Endothelial cell of umbilical vein (primary cell): Measurements from ENCODE around the gene TFF2. TPM values are rescaled to one million over a fixed set of nuclear protein-coding genes. Genes with fewer than 3 reads are reported as not detected.
A peak's percentile ranks its signal among the peaks of the same experiment; 100 is the strongest.

Experiments used
- BruUV-seq: library from RNA; stranded (reverse); fragments of 400-500 nt; replicated peaks from 2 replicates; lab custom pipeline; 2021; lab: Mats Ljungman, UMichigan
- CTCF ChIA-PET: fragments of 300-600, 350-600 bp; sonication (Branson Sonifier 250); formaldehyde crosslinking; loops from one replicate; lab custom pipeline; 2021; ENCODE audit warnings: antibody characterized with exemption, inconsistent platforms; lab: Charles Lee
- POLR2A ChIA-PET: fragments of 300-600, 350-600 bp; sonication (Branson Sonifier 250); formaldehyde crosslinking; loops from one replicate; lab custom pipeline; 2021; ENCODE audit warnings: antibody characterized with exemption, inconsistent platforms; lab: Charles Lee
- DNase-seq: peaks from one replicate; pipeline ENCODE4 v3.0.0-alpha.2; 2011; ENCODE audit warnings: low read depth, low spot score
- FAIRE-seq: peaks from 2 replicates; lab custom pipeline; 2011; peaks lifted over from hg19 to GRCh38; lab: Jason Lieb, UNC
- H2AFZ ChIP-seq: 2 replicates; pipeline ENCODE4 v1.6.0; 2012; ENCODE audit warnings: low read depth, low read length, control low read depth, inconsistent platforms
- H3K27ac ChIP-seq: 2 replicates; pipeline ENCODE4 v1.5.1; 2011; ENCODE audit warnings: low read depth, mild to moderate bottlenecking, control low read depth, low read length, moderate library complexity; ENCODE audit not compliant: insufficient read depth
- H3K27me3 ChIP-seq, 2 experiments: 2 replicates each; pipeline versions ENCODE4 v1.6.0 to v1.6.1; 2011; ENCODE audit warnings: low read length in 2 of 2, mixed read lengths in 1 of 2; ENCODE audit not compliant: control insufficient read depth in 2 of 2, insufficient read depth in 2 of 2
- H3K36me3 ChIP-seq, 2 experiments: 2 replicates in 1 of 2; 3 replicates in 1 of 2; pipeline ENCODE4 v1.5.1; 2011; ENCODE audit warnings: low read length in 2 of 2, mild to moderate bottlenecking in 1 of 2, moderate library complexity in 1 of 2; ENCODE audit not compliant: control insufficient read depth in 2 of 2, insufficient read depth in 2 of 2; ENCODE audit errors: extremely low read depth in 1 of 2
- H3K4me1 ChIP-seq: 3 replicates; pipeline ENCODE4 v1.5.1; 2011; ENCODE audit warnings: mild to moderate bottlenecking, low read length; ENCODE audit not compliant: control insufficient read depth, insufficient read depth; ENCODE audit errors: extremely low read depth
- H3K4me2 ChIP-seq: 2 replicates; pipeline ENCODE4 v1.6.1; 2011; ENCODE audit warnings: low read length, control low read depth, mixed read lengths; ENCODE audit not compliant: insufficient read depth
- H3K4me3 ChIP-seq, 3 experiments: fragments of 200-600 bp in 1 of 3; sonication (generic), shearing (Covaris generic) in 1 of 3; replicated peaks in 1 of 3; 2 replicates each; pipeline ENCODE4 v1.5.1; 2011 to 2016; ENCODE audit warnings: control low read depth in 3 of 3, low read length in 3 of 3, mild to moderate bottlenecking in 2 of 3, inconsistent platforms in 1 of 3, low read depth in 1 of 3, moderate library complexity in 1 of 3; ENCODE audit not compliant: insufficient read depth in 1 of 3
- H3K79me2 ChIP-seq: 2 replicates; pipeline ENCODE4 v1.6.0; 2012; ENCODE audit warnings: low read length, inconsistent platforms; ENCODE audit not compliant: control insufficient read depth, insufficient read depth
- H3K9ac ChIP-seq: replicated peaks from 2 replicates; pipeline ENCODE3; 2011; ENCODE audit warnings: low read length, control low read depth; ENCODE audit not compliant: insufficient read depth; ENCODE audit errors: extremely low read depth
- H3K9me1 ChIP-seq: replicated peaks from 3 replicates; pipeline ENCODE4 v1.6.0; 2011; ENCODE audit warnings: mild to moderate bottlenecking, low read length; ENCODE audit not compliant: control insufficient read depth, insufficient read depth; ENCODE audit errors: extremely low read depth
- H3K9me3 ChIP-seq: replicated peaks from 2 replicates; pipeline ENCODE4 v1.5.1; 2012; ENCODE audit warnings: low read length, inconsistent platforms; ENCODE audit not compliant: control insufficient read depth, insufficient read depth
- H4K20me1 ChIP-seq: replicated peaks from 2 replicates; pipeline ENCODE3; 2011; ENCODE audit warnings: mild to moderate bottlenecking, low read length; ENCODE audit not compliant: control insufficient read depth, insufficient read depth; ENCODE audit errors: extremely low read depth
- EZH2 ChIP-seq: IDR thresholded peaks from 2 replicates; pipeline ENCODE4 v1.6.1; 2012; ENCODE audit warnings: borderline replicate concordance, low read depth, mild to moderate bottlenecking, moderate library complexity, low read length, inconsistent platforms; ENCODE audit not compliant: severe bottlenecking
- POLR2AphosphoS5 ChIP-seq: IDR thresholded peaks from 2 replicates; pipeline ENCODE4 v1.6.1; 2012; ENCODE audit warnings: low read depth, mild to moderate bottlenecking, control low read depth, low read length, moderate library complexity; ENCODE audit not compliant: insufficient read depth
- dilution Hi-C: fragments of 300-500 bp; cut with MboI; formaldehyde crosslinking; loops from one replicate; pipeline ENCODE4 v1.15.0; 2019; ENCODE audit warnings: low sequenced_read_pairs; ENCODE audit not compliant: extremely low pct_ligation_motif_present
- intact Hi-C: fragments of 100-400 bp; cut with micrococcal nuclease; formaldehyde crosslinking; loops from one replicate; pipeline ENCODE4 v1.10.0; 2022
- polyA plus RNA-seq, 4 experiments: library from polyadenylated mRNA; depleted of rRNA in 3 of 4; stranded (reverse) in 3 of 4; unstranded in 1 of 4; fragments of >200 nt; gene quantifications; 2 replicates each; pipeline versions ENCODE4 v1.2.1 to v1.2.3, GENCODE V29; 2011 to 2012; ENCODE audit warnings: missing spikeins in 1 of 4
- total RNA-seq: library from RNA; stranded (reverse); gene quantifications from 2 replicates; pipeline ENCODE4 v1.2.3, GENCODE V29; 2021
- TF ChIP-seq, protein P1 (sequence below), 2 donors: IDR thresholded peaks; 1 replicate in 1 of 2; 2 replicates in 1 of 2; pipeline ENCODE4 v1.5.1; 2011; ENCODE audit warnings: low read length in 2 of 2, mild to moderate bottlenecking in 2 of 2, moderate library complexity in 2 of 2, control low read depth in 1 of 2, inconsistent platforms in 1 of 2, low read depth in 1 of 2; ENCODE audit not compliant: insufficient read depth in 1 of 2; ENCODE audit errors: extremely low read depth in 1 of 2

TFF2 gene
- total and polyA plus RNA-seq, 2 donors (not counting 3 experiments of a cell fraction or from before 2014, with no cell fraction given), result not detected

DNA sequence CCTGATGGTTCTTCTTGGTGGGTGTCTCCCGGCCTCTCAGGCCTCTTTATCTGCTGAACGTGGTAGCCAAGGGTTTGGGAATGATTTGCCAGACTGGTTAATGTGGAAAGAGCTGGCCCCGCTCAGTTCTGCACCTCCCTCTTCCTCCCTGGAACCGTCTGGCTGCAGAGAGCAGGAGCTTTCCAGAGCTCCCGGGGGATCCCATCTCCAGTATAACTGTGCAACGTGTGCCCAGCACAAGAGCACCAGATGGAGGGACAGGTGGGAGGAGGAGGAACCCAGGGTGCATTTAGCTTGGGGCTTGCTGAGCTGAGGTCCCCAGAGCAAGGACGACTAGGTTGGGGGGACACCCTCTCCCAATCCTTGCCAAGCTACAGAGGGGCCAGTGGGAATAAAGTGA, 10.5 kb upstream of the TFF2 start:
- FAIRE-seq (no peak), DNase-seq (no peak)
- no peaks in the 10 kb centered on the region for H3K79me2 ChIP-seq
- H3K9ac ChIP-seq, result no peak overlapping the region
- POLR2A ChIA-PET, result no interaction called here
- no peaks in the 10 kb centered on the region for H3K36me3 ChIP-seq
- H3K9me3 ChIP-seq, result no peaks in the 10 kb centered on the region
- no peak overlapping the region for H2AFZ ChIP-seq
- TF ChIP-seq EZH2, result no peak
- H3K4me1 ChIP-seq, result no peaks in the 10 kb centered on the region
- BruUV-seq, result no TSS peak
- no peaks in the 10 kb centered on the region for H3K9me1 ChIP-seq
- intact Hi-C loops, result no loop called here
- CTCF ChIA-PET, result interaction anchor here (1.0 to 1.3 kb wide), 3 partner anchors 14 to 20 kb away, joined by 3 to 6 read pairs (median 3); no protein-coding TSS in a partner anchor
- H3K27ac ChIP-seq, result no peak overlapping the region
- dilution Hi-C loops, result no loop called here
- H4K20me1 ChIP-seq, result no peaks in the 10 kb centered on the region
- H3K27me3 ChIP-seq, result peaks cover 0 to 1% of the 10 kb centered on the region in 2 experiments
- no peak overlapping the region for H3K4me3 ChIP-seq
- no peak overlapping the region for H3K4me2 ChIP-seq

DNA sequence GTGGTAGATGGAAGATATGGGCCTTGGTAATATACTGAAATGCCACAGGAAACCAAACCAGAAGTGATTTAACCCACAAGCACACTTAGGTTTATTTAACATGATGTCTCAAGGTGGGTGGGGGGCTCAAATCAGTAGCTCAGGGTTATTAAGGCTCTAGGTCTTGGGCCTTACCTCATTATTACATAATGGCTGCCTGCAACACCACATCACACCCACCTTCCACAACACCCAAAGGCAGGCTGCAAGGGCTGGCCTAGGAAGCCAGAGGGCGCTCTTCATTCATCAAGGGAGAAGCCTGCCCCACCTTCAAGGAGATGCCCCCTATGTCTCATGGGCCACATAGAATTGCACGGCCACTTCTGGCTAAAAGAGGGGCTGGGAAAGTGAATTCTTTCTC, 9.5 kb upstream of the TFF2 start:
- H3K79me2 ChIP-seq, result no peaks in the 10 kb centered on the region
- TF ChIP-seq, protein P1, sequence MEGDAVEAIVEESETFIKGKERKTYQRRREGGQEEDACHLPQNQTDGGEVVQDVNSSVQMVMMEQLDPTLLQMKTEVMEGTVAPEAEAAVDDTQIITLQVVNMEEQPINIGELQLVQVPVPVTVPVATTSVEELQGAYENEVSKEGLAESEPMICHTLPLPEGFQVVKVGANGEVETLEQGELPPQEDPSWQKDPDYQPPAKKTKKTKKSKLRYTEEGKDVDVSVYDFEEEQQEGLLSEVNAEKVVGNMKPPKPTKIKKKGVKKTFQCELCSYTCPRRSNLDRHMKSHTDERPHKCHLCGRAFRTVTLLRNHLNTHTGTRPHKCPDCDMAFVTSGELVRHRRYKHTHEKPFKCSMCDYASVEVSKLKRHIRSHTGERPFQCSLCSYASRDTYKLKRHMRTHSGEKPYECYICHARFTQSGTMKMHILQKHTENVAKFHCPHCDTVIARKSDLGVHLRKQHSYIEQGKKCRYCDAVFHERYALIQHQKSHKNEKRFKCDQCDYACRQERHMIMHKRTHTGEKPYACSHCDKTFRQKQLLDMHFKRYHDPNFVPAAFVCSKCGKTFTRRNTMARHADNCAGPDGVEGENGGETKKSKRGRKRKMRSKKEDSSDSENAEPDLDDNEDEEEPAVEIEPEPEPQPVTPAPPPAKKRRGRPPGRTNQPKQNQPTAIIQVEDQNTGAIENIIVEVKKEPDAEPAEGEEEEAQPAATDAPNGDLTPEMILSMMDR (IDR thresholded peaks at IDR 0.05; ENCODE audit: extremely low read depth in 1 of 2, insufficient read depth in 1 of 2, low read depth in 1 of 2, low read length in 2 of 2), result peak in 1 of 2 donors; percentile 2
- no peak for TF ChIP-seq POLR2AphosphoS5
- POLR2A ChIA-PET, result no interaction called here
- no peak overlapping the region for H2AFZ ChIP-seq
- intact Hi-C loops, result no loop called here
- dilution Hi-C loops, result no loop called here
- H3K9ac ChIP-seq, result no peak overlapping the region
- H3K9me1 ChIP-seq, result no peaks in the 10 kb centered on the region
- H3K27ac ChIP-seq, result no peak overlapping the region
- no peak overlapping the region for H3K4me2 ChIP-seq
- H3K9me3 ChIP-seq, result no peaks in the 10 kb centered on the region
- CTCF ChIA-PET, result interaction anchor here (1.2 to 1.4 kb wide), 3 partner anchors 18 to 28 kb away, joined by 3 to 6 read pairs (median 3); no protein-coding TSS in a partner anchor
- DNase-seq (no peak), FAIRE-seq (no peak)
- H3K36me3 ChIP-seq, result no peaks in the 10 kb centered on the region
- H3K4me3 ChIP-seq, result no peak overlapping the region
- H3K27me3 ChIP-seq, result peaks cover 0 to 1% of the 10 kb centered on the region in 2 experiments
- BruUV-seq, result no TSS peak
- no peaks in the 10 kb centered on the region for H4K20me1 ChIP-seq
- no peaks in the 10 kb centered on the region for H3K4me1 ChIP-seq
